Sigmoid colon (tissue), 7 donors: Measurements from ENCODE around the gene CRIP2. TPM values are rescaled to one million over a fixed set of nuclear protein-coding genes. Genes with fewer than 3 reads are reported as not detected.

Source experiments
- DNase-seq: peaks from one replicate; pipeline ENCODE4 v3.0.0-alpha.2; 2019
- H3K27ac ChIP-seq, 4 donors: fragments of 200-600 bp; sonication (generic); one replicate each; pipeline ENCODE4 v1.5.1; 2016 to 2019; ENCODE audit warnings: mild to moderate bottlenecking in 1 of 4
- H3K27me3 ChIP-seq, 3 donors: fragments of 200-600 bp; sonication (generic); one replicate each; pipeline ENCODE4 v1.5.1; 2019; ENCODE audit warnings: mild to moderate bottlenecking in 1 of 3
- H3K36me3 ChIP-seq, 4 donors: fragments of 200-600 bp; sonication (generic); one replicate each; pipeline ENCODE4 v1.5.1; 2016 to 2019
- H3K4me1 ChIP-seq, 4 donors: fragments of 200-600 bp; sonication (generic); one replicate each; pipeline ENCODE4 v1.5.1; 2017 to 2019
- H3K4me3 ChIP-seq, 4 donors: fragments of 200-600 bp; sonication (generic); one replicate each; pipeline ENCODE4 v1.5.1; 2017 to 2019; ENCODE audit warnings: mild to moderate bottlenecking in 2 of 4, moderate library complexity in 1 of 4
- H3K9me3 ChIP-seq, 4 donors: fragments of 200-600 bp in 3 of 4; sonication (generic) in 3 of 4; one replicate each; pipeline versions ENCODE4 v1.5.1 to v1.6.1; 2013 to 2019
- CTCF ChIP-seq, 4 experiments: fragments of 450-650 bp in 3 of 4; fragments of 200-600 bp in 1 of 4; IDR thresholded peaks; one replicate each; pipeline ENCODE4 v1.5.1; 2016 to 2019; ENCODE audit warnings: antibody characterized with exemption in 4 of 4, mild to moderate bottlenecking in 3 of 4, moderate library complexity in 2 of 4
- EP300 ChIP-seq, 4 donors: sonication (generic); formaldehyde crosslinking; IDR thresholded peaks; one replicate each; pipeline ENCODE4 v1.6.1; 2017; ENCODE audit warnings: antibody characterized with exemption in 4 of 4
- POLR2A ChIP-seq, 2 donors: fragments of 450-650 bp; IDR thresholded peaks; one replicate each; pipeline ENCODE4 v1.6.1; 2016; ENCODE audit warnings: antibody characterized with exemption in 2 of 2, mild to moderate bottlenecking in 2 of 2, moderate library complexity in 2 of 2
- POLR2AphosphoS5 ChIP-seq, 4 donors: sonication (generic); formaldehyde crosslinking; IDR thresholded peaks; one replicate each; pipeline ENCODE4 v1.6.1; 2017; ENCODE audit warnings: antibody characterized with exemption in 4 of 4
- WGBS, 2 donors: extraction: QIAGEN DNeasy Blood & Tissue Kit; methylation state at CpG; one replicate each; pipeline ENCODE4 v1.1.7; 2013; 5-methylcytosine and 5-hydroxymethylcytosine counted together
- intact Hi-C: fragments of 100-400 bp; cut with DNase I; formaldehyde crosslinking; loops from one replicate; pipeline ENCODE4 v1.15.1; 2023
- polyA plus RNA-seq, 3 donors: library from polyadenylated mRNA; stranded (reverse); fragments of 200-250 nt; gene quantifications; one replicate each; pipeline ENCODE4 v1.2.3, GENCODE V29; 2013
- total RNA-seq, 4 donors: library from RNA; depleted of rRNA; stranded (reverse); fragments of >200 nt; gene quantifications; one replicate each; pipeline ENCODE4 v1.1.0, GENCODE V29; 2016
- donor health status: healthy with polysubstance abuse.
- donor health status: Bipolar disorder and iron deficiency.
- donor health status: healthy.

The CRIP2 gene
- 10 to 100 TPM; 49.8 to 79.5 (median 57.1) TPM for total RNA-seq
- polyA plus RNA-seq = 10 to 100 TPM; 13.6 to 50.0 (median 34.2) TPM

- 1% methylated on average over 118 of the region's 118 CpGs for WGBS, 2 donors
- peaks cover 0 to 64% (median 59%) of the 10 kb centered on the region in 4 donors for H3K4me1 ChIP-seq
- no peak for DNase-seq
- intact Hi-C loops = loop anchor here (10.0 kb wide), 1 partner anchor 50 kb away; the partner anchor contains the start of gene TMEM121
- peak within 1 kb of the TSS; percentile 77 to 92 (median 82) for H3K27ac ChIP-seq
- peaks cover 3 to 61% (median 9%) of the 10 kb centered on the region in 3 donors for H3K27me3 ChIP-seq
- H3K4me3 ChIP-seq = peak within 1 kb of the TSS; percentile 36 to 96 (median 64)
- H3K9me3 ChIP-seq = no peaks in the 10 kb centered on the region
- H3K36me3 ChIP-seq = peaks cover 0 to 13% (median 6%) of the 10 kb centered on the region in 4 donors
- no peak for TF ChIP-seq POLR2A (IDR thresholded peaks at IDR 0.05)
- TF ChIP-seq POLR2AphosphoS5 (IDR thresholded peaks at IDR 0.05) = peak in 3 of 4 donors; percentile 53 to 66 (median 65)
Observed at GRCh38 chr14:105474483-105475268, at the start of gene CRIP2. Gene CRIP2, plus strand, starts transcription at chr14:105474821. Its CDS starts 42 bp downstream, at chr14:105474863.

- H3K27me3 ChIP-seq = no peaks in the 10 kb centered on the region
- no peak overlapping the region for H3K27ac ChIP-seq
Observed at GRCh38 chr14:105424861-105425260, 49.8 kb upstream of the CRIP2 start.

GRCh38 chr14:105425823-105426247 lies 48.8 kb upstream of the CRIP2 start:
- Histone ChIP-seq H3K4me1 (peaks cover 0 to 25% (median 18%) of the 10 kb centered on the region in 4 donors), H3K27ac (no peak overlapping the region), H3K27me3 (no peaks in the 10 kb centered on the region), H3K9me3 (no peaks in the 10 kb centered on the region), H3K4me3 (no peak overlapping the region), H3K36me3 (peaks cover 0 to 14% (median 0%) of the 10 kb centered on the region in 4 donors)
- intact Hi-C loops = no loop called here
- DNase-seq = no peak
- TF ChIP-seq POLR2AphosphoS5 (IDR thresholded peaks at IDR 0.05) (no peak), POLR2A (IDR thresholded peaks at IDR 0.05) (no peak), CTCF (IDR thresholded peaks at IDR 0.05) (no peak), EP300 (IDR thresholded peaks at IDR 0.05) (no peak)
- 93 to 94% methylated on average over 23 of the region's 23 CpGs for WGBS, 2 donors

More at GRCh38 chr14:105424861-105425260, 49.8 kb upstream of the CRIP2 start:
- no peak for DNase-seq
- TF ChIP-seq POLR2AphosphoS5 (IDR thresholded peaks at IDR 0.05) = no peak
- no peak for TF ChIP-seq EP300 (IDR thresholded peaks at IDR 0.05)
- no peak for TF ChIP-seq POLR2A (IDR thresholded peaks at IDR 0.05)
- no peak for TF ChIP-seq CTCF (IDR thresholded peaks at IDR 0.05)
- Histone ChIP-seq H3K4me3 (no peak overlapping the region), H3K4me1 (peaks cover 0 to 27% (median 24%) of the 10 kb centered on the region in 4 donors), H3K36me3 (peaks cover 0 to 14% (median 0%) of the 10 kb centered on the region in 4 donors), H3K9me3 (no peaks in the 10 kb centered on the region)
- WGBS, 2 donors = 95 to 97% methylated on average over 12 of the region's 12 CpGs
- intact Hi-C loops = no loop called here

- no peak for DNase-seq
- intact Hi-C loops = no loop called here
- 97% methylated on average over 21 of the region's 21 CpGs for WGBS, 2 donors
- H3K4me3 ChIP-seq = no peak overlapping the region
- peaks cover 0 to 14% (median 0%) of the 10 kb centered on the region in 4 donors for H3K36me3 ChIP-seq
- no peaks in the 10 kb centered on the region for H3K9me3 ChIP-seq
- H3K27me3 ChIP-seq = no peaks in the 10 kb centered on the region
- peaks cover 0 to 18% (median 11%) of the 10 kb centered on the region in 4 donors for H3K4me1 ChIP-seq
- no peak overlapping the region for H3K27ac ChIP-seq
- TF ChIP-seq POLR2AphosphoS5 (IDR thresholded peaks at IDR 0.05) = no peak
- no peak for TF ChIP-seq EP300 (IDR thresholded peaks at IDR 0.05)
- no peak for TF ChIP-seq POLR2A (IDR thresholded peaks at IDR 0.05)
- TF ChIP-seq CTCF (IDR thresholded peaks at IDR 0.05) = no peak
Observed at GRCh38 chr14:105426416-105427130, 48.0 kb upstream of the CRIP2 start.

GRCh38 chr14:105427412-105427811 lies 47.2 kb upstream of the CRIP2 start:
- intact Hi-C loops = no loop called here
- no peak for DNase-seq
- WGBS, 2 donors = 97 to 98% methylated on average over 10 of the region's 10 CpGs
- Histone ChIP-seq H3K36me3 (peaks cover 0 to 14% (median 0%) of the 10 kb centered on the region in 4 donors), H3K27ac (no peak overlapping the region), H3K4me3 (no peak overlapping the region), H3K9me3 (no peaks in the 10 kb centered on the region), H3K4me1 (peaks cover 0 to 10% (median 3%) of the 10 kb centered on the region in 4 donors), H3K27me3 (no peaks in the 10 kb centered on the region)
- no peak for TF ChIP-seq EP300 (IDR thresholded peaks at IDR 0.05)
- TF ChIP-seq POLR2AphosphoS5 (IDR thresholded peaks at IDR 0.05) = no peak
- no peak for TF ChIP-seq CTCF (IDR thresholded peaks at IDR 0.05)
- TF ChIP-seq POLR2A (IDR thresholded peaks at IDR 0.05) = no peak
